ENCODE data around the gene STEAP4. TPM values are rescaled to one million over a fixed set of nuclear protein-coding genes. Genes with fewer than 3 reads are reported as not detected.

The STEAP4 gene
- total and polyA plus RNA-seq, 2 experiments from 2014 or later = 0.06 TPM; not detected in 1

GRCh38 chr7:88256906-88257305, 49.8 kb downstream of the STEAP4 start (continued):
- TF ChIP-seq NANOG (IDR thresholded peaks at IDR 0.05; ENCODE audit: borderline replicate concordance) = no peak
- TF ChIP-seq EZH2 (IDR thresholded peaks at IDR 0.05; ENCODE audit: low read depth, unreplicated experiment) = no peak

- Mint-ChIP-seq H3K36me3 (ENCODE audit: low read depth) (peaks cover 17% of the 10 kb centered on the region), H3K4me3 (no peak overlapping the region), H3K27ac (no peak overlapping the region), H3K27me3 (ENCODE audit: insufficient read depth, low read depth, poor library complexity) (no peaks in the 10 kb centered on the region), H3K4me1 (no peaks in the 10 kb centered on the region), H3K9me3 (peaks cover 28% of the 10 kb centered on the region)
- no peak overlapping the region for H3K4me2 ChIP-seq
- no peaks in the 10 kb centered on the region for H4K20me1 ChIP-seq (replicated peaks; ENCODE audit: insufficient read depth)
- no peaks in the 10 kb centered on the region for H3K4me1 ChIP-seq (ENCODE audit: insufficient read depth)
- no peaks in the 10 kb centered on the region for H3K79me2 ChIP-seq (replicated peaks; ENCODE audit: insufficient read depth)
- TF ChIP-seq REST (IDR thresholded peaks at IDR 0.05; ENCODE audit: unreplicated experiment) (no peak), NANOG (IDR thresholded peaks at IDR 0.05; ENCODE audit: borderline replicate concordance) (no peak), ZNF331 (CRISPR knock-in tag; IDR thresholded peaks at IDR 0.05; ENCODE audit: low read depth) (no peak), ZNF114 (CRISPR knock-in tag; IDR thresholded peaks at IDR 0.05) (no peak), STAT1 (IDR thresholded peaks at IDR 0.05; ENCODE audit: unreplicated experiment) (no peak), EZH2 (IDR thresholded peaks at IDR 0.05; ENCODE audit: low read depth, unreplicated experiment) (no peak), ZNF462 (CRISPR knock-in tag; IDR thresholded peaks at IDR 0.05) (no peak), ETS1 (IDR thresholded peaks at IDR 0.05) (no peak)
- peaks cover 5% of the 10 kb centered on the region; the same call in 1 of the 2 replicates for H3K9me2 ChIP-seq (ENCODE audit: insufficient read depth)
- H3K4me3 ChIP-seq = no peak overlapping the region
- H3F3A ChIP-seq (replicated peaks; ENCODE audit: low read depth) = no peaks in the 10 kb centered on the region
- no peak overlapping the region for H2AFZ ChIP-seq
- ATAC-seq (no peak), DNase-seq (ENCODE audit: low spot score) (no peak)
- no peaks in the 10 kb centered on the region for H3K36me3 ChIP-seq (ENCODE audit: insufficient read depth)
- H3K27ac ChIP-seq (ENCODE audit: low read depth) = no peak overlapping the region
- no peaks in the 10 kb centered on the region for H3K27me3 ChIP-seq (ENCODE audit: insufficient read depth)
Observed at GRCh38 chr7:88254721-88255424, 51.8 kb downstream of the STEAP4 start.

Data from GM23338 (cell line).